T-cell (primary cell): ENCODE measurements around the gene SRRM3. TPM values are rescaled to one million over a fixed set of nuclear protein-coding genes. Genes with fewer than 3 reads are reported as not detected.
A peak's percentile ranks its signal among the peaks of the same experiment; 100 is the strongest.
"Not testable (repeated sequence)": the region's sequence is repeated elsewhere in the genome, so short reads cannot be mapped to it uniquely, and the experiment has no call there.

Experiments
- ATAC-seq, 4 experiments: fragments of 200-7000 bp in 3 of 4; fragments of 150-1000 bp in 1 of 4; cut with Tn5 transposase; replicated peaks in 1 of 4; 1 replicate in 3 of 4; 2 replicates in 1 of 4; pipeline ENCODE4 v1.10.0; 2021; ENCODE audit warnings: moderate library complexity in 3 of 4, mild to moderate bottlenecking in 2 of 4, moderate number of reproducible peaks in 1 of 4
- CTCF ChIA-PET, 2 donors: fragments of 300-600 bp; sonication (Branson Sonifier 250); formaldehyde crosslinking; loops; one replicate each; lab custom pipeline; 2022; ENCODE audit warnings: antibody characterized with exemption in 2 of 2; lab: Charles Lee
- POLR2A ChIA-PET, 2 donors: fragments of 300-600 bp; sonication (Branson Sonifier 250); formaldehyde crosslinking; loops; one replicate each; lab custom pipeline; 2022; ENCODE audit warnings: antibody characterized with exemption in 2 of 2; lab: Charles Lee
- DNase-seq, 35 experiments: peaks; one replicate each; pipeline versions ENCODE4 v3.0.0 to v3.0.0-alpha.2; 2013 to 2023
- H3K27ac ChIP-seq: one replicate; pipeline ENCODE4 v1.5.1; 2013; ENCODE audit warnings: low read length
- H3K27me3 ChIP-seq, 2 experiments: replicated peaks in 1 of 2; 1 replicate in 1 of 2; 2 replicates in 1 of 2; pipeline versions ENCODE4 v1.6.1 to v1.7.0; 2013; ENCODE audit warnings: low read length in 1 of 2, mixed read lengths in 1 of 2; ENCODE audit not compliant: control insufficient read depth in 2 of 2, insufficient read depth in 2 of 2; ENCODE audit errors: extremely low read depth in 1 of 2
- H3K36me3 ChIP-seq, 2 donors: 1 replicate in 1 of 2; 2 replicates in 1 of 2; pipeline versions ENCODE4 v1.6.1 to v1.7.0; 2013; ENCODE audit warnings: low read length in 1 of 2; ENCODE audit not compliant: control insufficient read depth in 2 of 2, insufficient read depth in 1 of 2; ENCODE audit errors: extremely low read depth in 1 of 2
- H3K4me1 ChIP-seq, 2 experiments: 1 replicate in 1 of 2; 2 replicates in 1 of 2; pipeline versions ENCODE4 v1.6.1 to v1.7.0; 2013; ENCODE audit warnings: low read length in 2 of 2, mixed read lengths in 1 of 2; ENCODE audit not compliant: insufficient read depth in 2 of 2, control insufficient read depth in 1 of 2; ENCODE audit errors: extremely low read depth in 1 of 2
- H3K4me3 ChIP-seq, 2 donors: 1 replicate in 1 of 2; 2 replicates in 1 of 2; pipeline versions ENCODE4 v1.5.1 to v1.7.0; 2013; ENCODE audit warnings: mild to moderate bottlenecking in 2 of 2, low read length in 1 of 2, moderate library complexity in 1 of 2; ENCODE audit not compliant: control insufficient read depth in 1 of 2; ENCODE audit errors: extremely low read depth in 1 of 2
- H3K9me3 ChIP-seq: 2 replicates; pipeline ENCODE4 v1.7.0; 2013
- H3K27ac Mint-ChIP-seq, 2 donors: one replicate each; pipeline ENCODE4 v1.8.0; 2020 to 2021; ENCODE audit warnings: mild to moderate bottlenecking in 2 of 2, mixed read lengths in 2 of 2
- H3K27me3 Mint-ChIP-seq, 2 donors: one replicate each; pipeline ENCODE4 v1.8.0; 2021 to 2022; ENCODE audit warnings: mixed read lengths in 2 of 2
- H3K36me3 Mint-ChIP-seq: one replicate; pipeline ENCODE4 v1.8.0; 2021; ENCODE audit warnings: mixed read lengths
- H3K4me1 Mint-ChIP-seq, 3 donors: one replicate each; pipeline ENCODE4 v1.8.0; 2020 to 2022; ENCODE audit warnings: mixed read lengths in 3 of 3, mild to moderate bottlenecking in 1 of 3
- H3K4me3 Mint-ChIP-seq, 3 donors: one replicate each; pipeline ENCODE4 v1.8.0; 2020 to 2022; ENCODE audit warnings: mild to moderate bottlenecking in 3 of 3, mixed read lengths in 3 of 3, moderate library complexity in 3 of 3
- H3K9me3 Mint-ChIP-seq, 3 donors: one replicate each; pipeline ENCODE4 v1.8.0; 2020 to 2022; ENCODE audit warnings: mixed read lengths in 3 of 3
- WGBS: methylation state at CpG from one replicate; pipeline ENCODE4 v1.1.5; 2013; ENCODE audit warnings: missing lambda C conversion rate; ENCODE audit not compliant: insufficient coverage; 5-methylcytosine and 5-hydroxymethylcytosine counted together
- total RNA-seq, 35 experiments: library from RNA in 6 of 35; stranded (reverse) in 6 of 35; fragments of 120-200 nt in 1 of 35; gene quantifications; one replicate each; pipeline versions ENCODE4 v1.2.1 to v1.2.4 and lab custom pipeline; 2013 to 2026

Gene SRRM3
- total RNA-seq, 5 donors from 2014 or later (not counting 1 experiment from before 2014, with no cell fraction given), result not detected

DNA sequence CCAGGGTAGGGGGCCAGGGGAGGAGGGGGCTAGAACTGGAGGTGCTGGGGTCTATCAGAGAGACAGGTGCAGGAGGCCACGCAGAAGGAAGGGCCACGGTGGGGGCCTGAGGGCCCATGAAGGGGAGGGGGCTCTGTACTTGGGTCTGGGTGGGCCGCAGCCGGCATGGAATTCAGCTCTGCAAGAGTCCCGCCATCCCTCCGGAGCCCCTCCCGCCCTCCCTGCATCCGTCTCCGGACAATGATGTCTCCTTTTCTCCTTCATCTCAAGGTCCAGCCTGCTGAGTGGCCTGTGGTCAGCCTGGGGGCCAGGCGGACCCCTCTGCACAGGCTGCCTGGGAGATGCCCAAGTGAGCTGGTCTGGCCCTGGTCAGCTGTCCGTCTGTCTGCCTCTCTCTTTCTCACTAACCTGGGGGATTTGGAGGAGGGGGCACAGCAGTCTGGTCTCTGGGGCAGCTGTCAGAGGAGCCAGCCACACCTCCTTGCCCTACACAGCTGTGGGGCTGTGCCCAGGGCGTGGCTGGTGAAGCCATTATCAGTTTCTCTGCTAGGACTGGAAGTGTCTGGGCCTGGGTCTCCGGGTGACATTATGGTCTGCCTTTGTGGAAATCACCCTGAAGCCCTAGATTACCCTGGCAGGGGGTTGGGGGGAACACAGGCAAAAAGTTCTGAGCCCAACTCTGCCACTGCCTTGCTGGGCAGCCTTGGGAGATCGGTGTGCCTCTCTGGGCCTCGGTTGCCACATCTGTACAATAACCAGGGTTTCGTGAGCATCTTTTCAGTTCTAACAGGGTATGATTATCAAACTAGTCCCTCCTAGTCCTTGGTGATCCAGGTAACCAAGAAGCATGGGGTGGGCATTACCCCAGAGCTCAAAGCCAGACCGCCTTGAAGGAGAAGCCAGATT is 81.8 kb downstream of the SRRM3 start:
- ChIA-PET CTCF (no interaction called here), POLR2A (interaction anchor here in 1 of 2 donors (0.5 to 0.7 kb wide), 4 partner anchors 12 to 930 kb away, joined by 3 to 8 read pairs (median 4); no protein-coding TSS in a partner anchor)
- Histone ChIP-seq H3K27me3 (peaks cover 6 to 62% of the 10 kb centered on the region in 2 experiments), H3K27ac (no peak overlapping the region), H3K4me1 (peaks cover 7 to 19% of the 10 kb centered on the region in 2 experiments), H3K36me3 (no peaks in the 10 kb centered on the region), H3K4me3 (no peak overlapping the region), H3K9me3 (no peaks in the 10 kb centered on the region)
- 87% methylated on average over 8 of the region's 17 CpGs for WGBS
- DNase-seq, result no peak
- peaks cover 9 to 22% (median 17%) of the 10 kb centered on the region in 3 donors for H3K4me1 Mint-ChIP-seq
- H3K27ac Mint-ChIP-seq, result peak overlapping the region in 1 of 2 donors; percentile 17
- H3K4me3 Mint-ChIP-seq, result peak overlapping the region; percentile 57 to 68 (median 66)
- no peak for ATAC-seq
- no peaks in the 10 kb centered on the region for H3K36me3 Mint-ChIP-seq
- H3K9me3 Mint-ChIP-seq, result no peaks in the 10 kb centered on the region
- H3K27me3 Mint-ChIP-seq, result peaks cover 31 to 39% of the 10 kb centered on the region in 2 donors

GRCh38 chr7:76285604-76286374 is 84.1 kb downstream of the SRRM3 start:
- peaks cover 0 to 48% of the 10 kb centered on the region in 2 experiments for H3K27me3 ChIP-seq
- no peak for DNase-seq
- no peak overlapping the region for H3K27ac ChIP-seq
- no peaks in the 10 kb centered on the region for H3K36me3 ChIP-seq
- no peaks in the 10 kb centered on the region for H3K9me3 ChIP-seq
- CTCF ChIA-PET, result no interaction called here
- Mint-ChIP-seq H3K27ac (no peak overlapping the region), H3K36me3 (no peaks in the 10 kb centered on the region), H3K9me3 (no peaks in the 10 kb centered on the region), H3K27me3 (peaks cover 23 to 24% of the 10 kb centered on the region in 2 donors), H3K4me1 (peaks cover 9 to 18% (median 15%) of the 10 kb centered on the region in 3 donors), H3K4me3 (no peak overlapping the region)
- 89% methylated on average over 22 of the region's 29 CpGs for WGBS
- H3K4me1 ChIP-seq, result peaks cover 7 to 18% of the 10 kb centered on the region in 2 experiments
- POLR2A ChIA-PET, result interaction anchor here in 1 of 2 donors (0.5 kb wide), 1 partner anchor 29 kb away, joined by 3 read pairs; no protein-coding TSS in a partner anchor
- H3K4me3 ChIP-seq, result no peak overlapping the region
- no peak for ATAC-seq

DNA sequence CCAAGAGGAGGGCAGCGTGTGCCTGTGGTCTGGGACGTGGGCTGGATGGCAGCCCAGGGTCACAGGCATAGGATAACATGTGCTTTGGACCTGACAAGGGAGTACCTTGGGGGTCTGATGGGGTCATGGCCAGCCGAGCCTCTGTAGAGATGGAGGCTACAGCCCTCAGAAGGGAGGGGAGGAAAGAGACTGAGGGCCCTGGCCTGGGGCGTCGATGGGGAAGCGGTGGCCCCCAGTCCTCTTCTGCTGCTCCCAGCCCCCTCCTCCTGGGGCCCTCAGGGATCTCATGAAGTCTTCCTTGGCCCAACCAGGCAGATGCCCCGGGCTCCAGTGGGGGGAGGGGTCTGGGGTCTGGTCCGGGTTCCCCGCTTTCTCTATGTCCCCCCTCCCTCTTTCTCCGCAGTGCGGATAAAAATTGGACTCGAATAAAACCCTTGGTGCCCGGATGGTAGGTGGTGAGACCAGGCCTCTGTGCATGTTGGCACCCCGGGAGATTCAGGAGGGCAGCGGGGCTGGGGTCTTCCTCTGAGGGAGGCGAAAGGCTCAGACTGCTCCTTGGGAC is 85.2 kb downstream of the SRRM3 start:
- WGBS, result 86% methylated on average over 7 of the region's 16 CpGs
- ChIA-PET CTCF (interaction anchor here in 1 of 2 donors (0.7 kb wide), 1 partner anchor 38 kb away, joined by 5 read pairs; no protein-coding TSS in a partner anchor), POLR2A (no interaction called here)
- Histone ChIP-seq H3K4me1 (peaks cover 4 to 18% of the 10 kb centered on the region in 2 experiments), H3K27me3 (peaks cover 0 to 39% of the 10 kb centered on the region in 2 experiments), H3K27ac (no peak overlapping the region), H3K36me3 (no peaks in the 10 kb centered on the region), H3K4me3 (no peak overlapping the region), H3K9me3 (no peaks in the 10 kb centered on the region)
- H3K9me3 Mint-ChIP-seq, result no peaks in the 10 kb centered on the region
- no peak overlapping the region for H3K27ac Mint-ChIP-seq
- H3K4me3 Mint-ChIP-seq, result no peak overlapping the region
- ATAC-seq, result no peak
- H3K27me3 Mint-ChIP-seq, result peaks cover 16 to 19% of the 10 kb centered on the region in 2 donors
- H3K36me3 Mint-ChIP-seq, result no peaks in the 10 kb centered on the region
- peaks cover 9 to 18% (median 16%) of the 10 kb centered on the region in 3 donors for H3K4me1 Mint-ChIP-seq
- no peak for DNase-seq

- H3K27ac Mint-ChIP-seq, H3K9me3 ChIP-seq, H3K27ac ChIP-seq, POLR2A ChIA-PET, H3K9me3 Mint-ChIP-seq, DNase-seq, H3K4me1 Mint-ChIP-seq, H3K36me3 Mint-ChIP-seq, ATAC-seq, H3K27me3 Mint-ChIP-seq, H3K36me3 ChIP-seq, H3K4me3 Mint-ChIP-seq, H3K4me3 ChIP-seq: not testable (repeated sequence)
- WGBS, result 81% methylated on average over 6 of the region's 6 CpGs
- peaks cover 0 to 17% of the 10 kb centered on the region in 2 experiments for H3K27me3 ChIP-seq
- peaks cover 0 to 11% of the 10 kb centered on the region in 2 experiments for H3K4me1 ChIP-seq
- CTCF ChIA-PET, result interaction anchor here (0.5 to 2.4 kb wide), 7 partner anchors 20 to 67 kb away, joined by 3 to 14 read pairs (median 4); no protein-coding TSS in a partner anchor
Measured at GRCh38 chr7:76290847-76291350, 89.2 kb downstream of the SRRM3 start.

DNA sequence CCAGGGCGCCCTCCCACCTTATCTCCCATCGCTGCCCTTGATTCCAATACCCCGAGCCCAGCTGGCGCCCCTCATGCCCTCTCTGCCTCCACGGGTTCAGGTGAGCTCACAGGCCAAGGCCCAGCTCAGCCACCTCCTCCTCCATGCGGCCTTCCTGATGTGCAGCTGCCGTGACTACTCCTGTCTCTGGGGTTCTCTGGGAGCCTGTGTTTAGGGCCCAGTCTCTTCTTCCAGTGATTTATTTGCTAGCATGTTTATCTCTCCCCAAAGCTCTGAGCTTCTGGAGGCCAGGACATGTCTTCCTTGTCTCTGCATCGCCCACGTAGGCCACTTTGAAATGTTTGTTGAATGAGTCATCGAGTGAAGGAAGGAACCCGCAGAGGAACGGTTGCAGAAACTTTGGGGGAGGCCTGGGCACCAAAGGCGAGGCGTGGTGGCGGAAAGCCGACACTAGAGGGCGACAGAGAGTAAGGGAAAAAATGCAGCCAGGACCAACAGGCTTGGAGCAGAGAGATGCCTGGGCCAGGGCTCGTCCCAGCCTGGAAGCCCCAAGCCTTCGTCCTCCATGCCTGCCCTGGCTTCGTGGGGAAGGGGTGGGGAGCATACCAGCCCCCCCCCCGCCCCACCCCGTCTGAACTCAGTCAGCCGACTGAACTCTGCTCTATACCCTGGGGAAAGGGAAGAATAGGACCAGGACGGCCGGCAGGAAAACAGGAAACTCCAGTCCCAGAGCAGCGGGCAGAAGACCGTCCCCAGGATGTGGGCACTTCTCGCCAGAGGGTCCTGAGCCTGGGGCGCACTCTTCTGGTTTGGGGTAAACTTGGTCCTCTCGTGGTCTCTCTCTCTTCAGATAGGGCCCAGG is 89.9 kb downstream of the SRRM3 start:
- CTCF ChIA-PET, result interaction anchor here (0.5 to 2.4 kb wide), 9 partner anchors 20 to 501 kb away, joined by 3 to 14 read pairs (median 4); no protein-coding TSS in a partner anchor
- peak overlapping the region; percentile 46 to 58 for H3K27ac Mint-ChIP-seq
- peaks cover 0 to 11% of the 10 kb centered on the region in 2 experiments for H3K4me1 ChIP-seq
- H3K36me3 Mint-ChIP-seq, result no peaks in the 10 kb centered on the region
- POLR2A ChIA-PET, result interaction anchor here in 1 of 2 donors (0.7 kb wide), 1 partner anchor 69 kb away, joined by 6 read pairs; no protein-coding TSS in a partner anchor
- no peaks in the 10 kb centered on the region for H3K27me3 Mint-ChIP-seq
- H3K4me3 ChIP-seq, result no peak overlapping the region
- no peaks in the 10 kb centered on the region for H3K9me3 ChIP-seq
- H3K4me3 Mint-ChIP-seq, result no peak overlapping the region
- peak; percentile 42 to 91 (median 71) for DNase-seq
- H3K27ac ChIP-seq, result no peak overlapping the region
- WGBS, result 23% methylated on average over 19 of the region's 30 CpGs
- no peaks in the 10 kb centered on the region for H3K9me3 Mint-ChIP-seq
- H3K4me1 Mint-ChIP-seq, result peaks cover 5 to 9% (median 6%) of the 10 kb centered on the region in 3 donors
- ATAC-seq, result peak; percentile 90 to 95 (median 92)
- H3K27me3 ChIP-seq, result peaks cover 0 to 14% of the 10 kb centered on the region in 2 experiments
- no peaks in the 10 kb centered on the region for H3K36me3 ChIP-seq
